Measurements from ENCODE around the gene FGF12. TPM values are rescaled to one million over a fixed set of nuclear protein-coding genes. Genes with fewer than 3 reads are reported as not detected.

The FGF12 gene
- total and polyA plus RNA-seq, 2 experiments from 2014 or later: 6.0 to 14.3 TPM

DNA sequence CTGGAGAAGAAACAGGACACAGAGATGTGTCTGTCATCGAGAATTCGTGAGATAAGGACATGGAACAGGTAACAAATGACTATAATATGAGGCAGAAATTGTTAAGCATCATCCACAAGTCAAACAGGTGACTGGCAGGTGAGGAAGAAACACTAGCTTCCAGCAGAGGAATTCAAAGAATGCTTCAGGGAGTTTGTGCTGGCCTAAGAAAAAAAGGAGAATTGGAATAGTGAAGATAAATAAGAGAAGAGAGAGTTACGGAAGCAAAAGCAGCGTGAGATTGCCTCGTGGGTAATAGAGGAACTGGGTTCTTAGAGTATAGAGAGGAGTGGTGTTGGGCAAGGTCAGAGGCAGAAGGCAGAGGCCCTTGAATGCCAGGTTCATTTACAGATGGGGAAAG, 22.9 kb upstream of the FGF12 start:
- Histone ChIP-seq H3F3A (replicated peaks; ENCODE audit: low read depth) (no peaks in the 10 kb centered on the region), H3K4me3 (no peak overlapping the region), H3K4me1 (ENCODE audit: insufficient read depth) (peaks cover 52% of the 10 kb centered on the region), H3K4me2 (peak overlapping the region; percentile 2; the same call in 1 of the 2 replicates), H3K9me2 (ENCODE audit: insufficient read depth) (no peaks in the 10 kb centered on the region), H3K27me3 (ENCODE audit: insufficient read depth) (no peaks in the 10 kb centered on the region), H3K79me2 (replicated peaks; ENCODE audit: insufficient read depth) (no peaks in the 10 kb centered on the region), H4K20me1 (replicated peaks; ENCODE audit: insufficient read depth) (no peaks in the 10 kb centered on the region), H3K36me3 (ENCODE audit: insufficient read depth) (no peaks in the 10 kb centered on the region), H2AFZ (no peak overlapping the region), H3K27ac (ENCODE audit: low read depth) (peak overlapping the region; percentile 63; the same call in 1 of the 2 replicates)
- peak; percentile 25 for ATAC-seq
- Mint-ChIP-seq H3K4me1 (peaks cover 58% of the 10 kb centered on the region), H3K27ac (peak overlapping the region; percentile 15), H3K4me3 (no peak overlapping the region), H3K9me3 (peaks cover under 1% of the 10 kb centered on the region; the same call in 2 of the 3 replicates), H3K27me3 (ENCODE audit: insufficient read depth, low read depth, poor library complexity) (peaks cover under 1% of the 10 kb centered on the region), H3K36me3 (ENCODE audit: low read depth) (peaks cover under 1% of the 10 kb centered on the region; the same call in 2 of the 3 replicates)
- TF ChIP-seq, protein P1, sequence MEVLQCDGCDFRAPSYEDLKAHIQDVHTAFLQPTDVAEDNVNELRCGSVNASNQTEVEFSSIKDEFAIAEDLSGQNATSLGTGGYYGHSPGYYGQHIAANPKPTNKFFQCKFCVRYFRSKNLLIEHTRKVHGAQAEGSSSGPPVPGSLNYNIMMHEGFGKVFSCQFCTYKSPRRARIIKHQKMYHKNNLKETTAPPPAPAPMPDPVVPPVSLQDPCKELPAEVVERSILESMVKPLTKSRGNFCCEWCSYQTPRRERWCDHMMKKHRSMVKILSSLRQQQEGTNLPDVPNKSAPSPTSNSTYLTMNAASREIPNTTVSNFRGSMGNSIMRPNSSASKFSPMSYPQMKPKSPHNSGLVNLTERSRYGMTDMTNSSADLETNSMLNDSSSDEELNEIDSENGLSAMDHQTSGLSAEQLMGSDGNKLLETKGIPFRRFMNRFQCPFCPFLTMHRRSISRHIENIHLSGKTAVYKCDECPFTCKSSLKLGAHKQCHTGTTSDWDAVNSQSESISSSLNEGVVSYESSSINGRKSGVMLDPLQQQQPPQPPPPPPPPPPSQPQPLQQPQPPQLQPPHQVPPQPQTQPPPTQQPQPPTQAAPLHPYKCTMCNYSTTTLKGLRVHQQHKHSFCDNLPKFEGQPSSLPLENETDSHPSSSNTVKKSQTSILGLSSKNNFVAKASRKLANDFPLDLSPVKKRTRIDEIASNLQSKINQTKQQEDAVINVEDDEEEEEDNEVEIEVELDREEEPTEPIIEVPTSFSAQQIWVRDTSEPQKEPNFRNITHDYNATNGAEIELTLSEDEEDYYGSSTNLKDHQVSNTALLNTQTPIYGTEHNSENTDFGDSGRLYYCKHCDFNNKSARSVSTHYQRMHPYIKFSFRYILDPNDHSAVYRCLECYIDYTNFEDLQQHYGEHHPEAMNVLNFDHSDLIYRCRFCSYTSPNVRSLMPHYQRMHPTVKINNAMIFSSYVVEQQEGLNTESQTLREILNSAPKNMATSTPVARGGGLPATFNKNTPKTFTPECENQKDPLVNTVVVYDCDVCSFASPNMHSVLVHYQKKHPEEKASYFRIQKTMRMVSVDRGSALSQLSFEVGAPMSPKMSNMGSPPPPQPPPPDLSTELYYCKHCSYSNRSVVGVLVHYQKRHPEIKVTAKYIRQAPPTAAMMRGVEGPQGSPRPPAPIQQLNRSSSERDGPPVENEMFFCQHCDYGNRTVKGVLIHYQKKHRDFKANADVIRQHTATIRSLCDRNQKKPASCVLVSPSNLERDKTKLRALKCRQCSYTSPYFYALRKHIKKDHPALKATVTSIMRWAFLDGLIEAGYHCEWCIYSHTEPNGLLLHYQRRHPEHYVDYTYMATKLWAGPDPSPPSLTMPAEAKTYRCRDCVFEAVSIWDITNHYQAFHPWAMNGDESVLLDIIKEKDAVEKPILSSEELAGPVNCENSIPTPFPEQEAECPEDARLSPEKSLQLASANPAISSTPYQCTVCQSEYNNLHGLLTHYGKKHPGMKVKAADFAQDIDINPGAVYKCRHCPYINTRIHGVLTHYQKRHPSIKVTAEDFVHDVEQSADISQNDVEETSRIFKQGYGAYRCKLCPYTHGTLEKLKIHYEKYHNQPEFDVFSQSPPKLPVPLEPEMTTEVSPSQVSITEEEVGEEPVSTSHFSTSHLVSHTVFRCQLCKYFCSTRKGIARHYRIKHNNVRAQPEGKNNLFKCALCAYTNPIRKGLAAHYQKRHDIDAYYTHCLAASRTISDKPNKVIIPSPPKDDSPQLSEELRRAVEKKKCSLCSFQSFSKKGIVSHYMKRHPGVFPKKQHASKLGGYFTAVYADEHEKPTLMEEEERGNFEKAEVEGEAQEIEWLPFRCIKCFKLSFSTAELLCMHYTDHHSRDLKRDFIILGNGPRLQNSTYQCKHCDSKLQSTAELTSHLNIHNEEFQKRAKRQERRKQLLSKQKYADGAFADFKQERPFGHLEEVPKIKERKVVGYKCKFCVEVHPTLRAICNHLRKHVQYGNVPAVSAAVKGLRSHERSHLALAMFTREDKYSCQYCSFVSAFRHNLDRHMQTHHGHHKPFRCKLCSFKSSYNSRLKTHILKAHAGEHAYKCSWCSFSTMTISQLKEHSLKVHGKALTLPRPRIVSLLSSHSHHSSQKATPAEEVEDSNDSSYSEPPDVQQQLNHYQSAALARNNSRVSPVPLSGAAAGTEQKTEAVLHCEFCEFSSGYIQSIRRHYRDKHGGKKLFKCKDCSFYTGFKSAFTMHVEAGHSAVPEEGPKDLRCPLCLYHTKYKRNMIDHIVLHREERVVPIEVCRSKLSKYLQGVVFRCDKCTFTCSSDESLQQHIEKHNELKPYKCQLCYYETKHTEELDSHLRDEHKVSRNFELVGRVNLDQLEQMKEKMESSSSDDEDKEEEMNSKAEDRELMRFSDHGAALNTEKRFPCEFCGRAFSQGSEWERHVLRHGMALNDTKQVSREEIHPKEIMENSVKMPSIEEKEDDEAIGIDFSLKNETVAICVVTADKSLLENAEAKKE (CRISPR knock-in tag; IDR thresholded peaks at IDR 0.05): no peak
- no peak for TF ChIP-seq STAT1 (IDR thresholded peaks at IDR 0.05; ENCODE audit: unreplicated experiment)
- no peak for TF ChIP-seq ZNF331 (CRISPR knock-in tag; IDR thresholded peaks at IDR 0.05; ENCODE audit: low read depth)
- no peak for TF ChIP-seq ZNF114 (CRISPR knock-in tag; IDR thresholded peaks at IDR 0.05)
- TF ChIP-seq REST (IDR thresholded peaks at IDR 0.05; ENCODE audit: unreplicated experiment): no peak
- no peak for TF ChIP-seq NANOG (IDR thresholded peaks at IDR 0.05; ENCODE audit: borderline replicate concordance)
- TF ChIP-seq, protein P2, sequence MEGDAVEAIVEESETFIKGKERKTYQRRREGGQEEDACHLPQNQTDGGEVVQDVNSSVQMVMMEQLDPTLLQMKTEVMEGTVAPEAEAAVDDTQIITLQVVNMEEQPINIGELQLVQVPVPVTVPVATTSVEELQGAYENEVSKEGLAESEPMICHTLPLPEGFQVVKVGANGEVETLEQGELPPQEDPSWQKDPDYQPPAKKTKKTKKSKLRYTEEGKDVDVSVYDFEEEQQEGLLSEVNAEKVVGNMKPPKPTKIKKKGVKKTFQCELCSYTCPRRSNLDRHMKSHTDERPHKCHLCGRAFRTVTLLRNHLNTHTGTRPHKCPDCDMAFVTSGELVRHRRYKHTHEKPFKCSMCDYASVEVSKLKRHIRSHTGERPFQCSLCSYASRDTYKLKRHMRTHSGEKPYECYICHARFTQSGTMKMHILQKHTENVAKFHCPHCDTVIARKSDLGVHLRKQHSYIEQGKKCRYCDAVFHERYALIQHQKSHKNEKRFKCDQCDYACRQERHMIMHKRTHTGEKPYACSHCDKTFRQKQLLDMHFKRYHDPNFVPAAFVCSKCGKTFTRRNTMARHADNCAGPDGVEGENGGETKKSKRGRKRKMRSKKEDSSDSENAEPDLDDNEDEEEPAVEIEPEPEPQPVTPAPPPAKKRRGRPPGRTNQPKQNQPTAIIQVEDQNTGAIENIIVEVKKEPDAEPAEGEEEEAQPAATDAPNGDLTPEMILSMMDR (conservative IDR thresholded peaks at IDR 0.05; ENCODE audit: low read depth in 2 of 2): no peak
- peak; percentile 68 for DNase-seq (ENCODE audit: low spot score)
